Omental fat pad (tissue), 4 donors: ENCODE results near the gene ANKMY1. TPM values are rescaled to one million over a fixed set of nuclear protein-coding genes. Genes with fewer than 3 reads are reported as not detected.

Source experiments
- ATAC-seq: fragments of 150-250 bp; one replicate; pipeline ENCODE4 v1.9.1; 2016; ENCODE audit warnings: mild to moderate bottlenecking, moderate library complexity; ENCODE audit not compliant: low FRiP score
- DNase-seq: peaks from one replicate; pipeline ENCODE4 v3.0.0-alpha.2; 2019; ENCODE audit warnings: low spot score
- CTCF ChIP-seq, 3 donors: fragments of 450-650 bp; IDR thresholded peaks; one replicate each; pipeline ENCODE4 v1.5.1; 2016 to 2017; ENCODE audit warnings: antibody characterized with exemption in 3 of 3, mild to moderate bottlenecking in 3 of 3, moderate library complexity in 2 of 3
- total RNA-seq, 4 donors: library from RNA; depleted of rRNA; stranded (reverse); fragments of >200 nt; gene quantifications; one replicate each; pipeline ENCODE4 v1.1.0, GENCODE V29; 2016

The ANKMY1 gene
- total RNA-seq, 4 donors from 2014 or later = 8.3 to 23.2 (median 16.7) TPM

GRCh38 chr2:240575101-240575965 is 17.5 kb upstream of the ANKMY1 start:
- DNase-seq = no peak
- TF ChIP-seq CTCF (IDR thresholded peaks at IDR 0.05) = no peak
- no peak for ATAC-seq

GRCh38 chr2:240574386-240575100 is 16.8 kb upstream of the ANKMY1 start:
- no peak for TF ChIP-seq CTCF (IDR thresholded peaks at IDR 0.05)
- DNase-seq (no peak), ATAC-seq (no peak)

- DNase-seq (no peak), ATAC-seq (no peak)
- no peak for TF ChIP-seq CTCF (IDR thresholded peaks at IDR 0.05)
These were observed 16.0 kb upstream of the ANKMY1 start for GRCh38 chr2:240573516-240574385.

- no peak for DNase-seq
- no peak for TF ChIP-seq CTCF (IDR thresholded peaks at IDR 0.05)
- ATAC-seq = no peak
These were observed 15.3 kb upstream of the ANKMY1 start for GRCh38 chr2:240573071-240573515.

GRCh38 chr2:240572141-240573031 is 14.6 kb upstream of the ANKMY1 start:
- DNase-seq (no peak), ATAC-seq (no peak)
- no peak for TF ChIP-seq CTCF (IDR thresholded peaks at IDR 0.05)
